ENCODE results near the gene NCDN. TPM values are rescaled to one million over a fixed set of nuclear protein-coding genes. Genes with fewer than 3 reads are reported as not detected.
"Not testable (repeated sequence)": the region's sequence is repeated elsewhere in the genome, so short reads cannot be mapped to it uniquely, and the experiment has no call there.

NCDN gene
- total RNA-seq, 2 donors from 2014 or later = 8.6 to 11.2 TPM

GRCh38 chr1:35580949-35581388, 23.4 kb downstream of the NCDN start:
- intact Hi-C loops (cut with DNase I, micrococcal nuclease) = no loop called here
- ATAC-seq = no peak
- DNase-seq = no peak

- DNase-seq; intact Hi-C loops (cut with DNase I, micrococcal nuclease); ATAC-seq: not testable (repeated sequence)
Observed at GRCh38 chr1:35581621-35582020, 24.0 kb downstream of the NCDN start.

- no peak for DNase-seq
- intact Hi-C loops (cut with DNase I, micrococcal nuclease) = no loop called here
Observed at GRCh38 chr1:35585281-35585680, 27.7 kb downstream of the NCDN start.

GRCh38 chr1:35585805-35586204, 28.2 kb downstream of the NCDN start:
- intact Hi-C loops (cut with DNase I, micrococcal nuclease); DNase-seq; ATAC-seq: not testable (repeated sequence)

More at GRCh38 chr1:35585281-35585680, 27.7 kb downstream of the NCDN start:
- ATAC-seq = no peak

GRCh38 chr1:35586808-35587207, 29.2 kb downstream of the NCDN start:
- intact Hi-C loops (cut with DNase I, micrococcal nuclease) = no loop called here
- DNase-seq = no peak
- no peak for ATAC-seq

GRCh38 chr1:35587736-35588135, 30.1 kb downstream of the NCDN start:
- intact Hi-C loops (cut with DNase I, micrococcal nuclease) = no loop called here
- DNase-seq = no peak
- ATAC-seq = no peak

GRCh38 chr1:35588197-35588910, 30.8 kb downstream of the NCDN start:
- DNase-seq = no peak
- intact Hi-C loops (cut with DNase I, micrococcal nuclease) = no loop called here
- ATAC-seq = no peak

- DNase-seq = no peak
- intact Hi-C loops (cut with DNase I, micrococcal nuclease) = no loop called here
- no peak for ATAC-seq
Observed at GRCh38 chr1:35589516-35590427, 32.2 kb downstream of the NCDN start.

GRCh38 chr1:35590476-35591040, 33.0 kb downstream of the NCDN start:
- intact Hi-C loops (cut with DNase I, micrococcal nuclease) = no loop called here
- no peak for ATAC-seq
- no peak for DNase-seq

GRCh38 chr1:35591211-35591610, 33.6 kb downstream of the NCDN start:
- intact Hi-C loops (cut with DNase I, micrococcal nuclease) = no loop called here
- ATAC-seq (no peak), DNase-seq (no peak)

GRCh38 chr1:35592991-35593769, 35.6 kb downstream of the NCDN start:
- peak; percentile 39 for ATAC-seq
- intact Hi-C loops (cut with DNase I, micrococcal nuclease) = no loop called here
- no peak for DNase-seq

- ATAC-seq (no peak), DNase-seq (no peak)
- intact Hi-C loops (cut with DNase I, micrococcal nuclease) = no loop called here
Observed at GRCh38 chr1:35594005-35594760, 36.6 kb downstream of the NCDN start.

GRCh38 chr1:35595684-35596083, 38.1 kb downstream of the NCDN start:
- no peak for ATAC-seq
- intact Hi-C loops (cut with DNase I, micrococcal nuclease) = no loop called here
- no peak for DNase-seq

GRCh38 chr1:35597870-35598269, 40.3 kb downstream of the NCDN start:
- intact Hi-C loops (cut with DNase I, micrococcal nuclease) = no loop called here
- no peak for ATAC-seq
- DNase-seq = no peak

- intact Hi-C loops (cut with DNase I, micrococcal nuclease) = no loop called here
- no peak for ATAC-seq
- DNase-seq = no peak
Observed at GRCh38 chr1:35598895-35599294, 41.3 kb downstream of the NCDN start.

- ATAC-seq = no peak
- DNase-seq = no peak
- intact Hi-C loops (cut with DNase I, micrococcal nuclease) = no loop called here
Observed at GRCh38 chr1:35599411-35599810, 41.8 kb downstream of the NCDN start.

GRCh38 chr1:35600593-35600992, 43.0 kb downstream of the NCDN start:
- intact Hi-C loops (cut with DNase I, micrococcal nuclease) = no loop called here
- no peak for DNase-seq

GRCh38 chr1:35603468-35603867, 45.9 kb downstream of the NCDN start:
- intact Hi-C loops (cut with DNase I, micrococcal nuclease) = no loop called here
- no peak for DNase-seq

More at GRCh38 chr1:35600593-35600992, 43.0 kb downstream of the NCDN start:
- ATAC-seq = no peak

More at GRCh38 chr1:35603468-35603867, 45.9 kb downstream of the NCDN start:
- ATAC-seq = no peak

Measured in left colon (tissue), 2 donors.